Neural cell (in vitro differentiated cells): ENCODE data around the gene TAF1L. TPM values are rescaled to one million over a fixed set of nuclear protein-coding genes. Genes with fewer than 3 reads are reported as not detected.

Experiments
- H2AFZ ChIP-seq: fragments of 200-600, 300-800 bp; sonication (generic), shearing (Covaris generic); 2 replicates; pipeline ENCODE4 v1.6.0; 2014; ENCODE audit warnings: low read depth, mild to moderate bottlenecking, antibody characterized with exemption, low read length, moderate library complexity
- H3F3A ChIP-seq: fragments of 200-600 bp; shearing (Covaris generic); 2 replicates; pipeline ENCODE4 v1.6.1; 2016; ENCODE audit warnings: mild to moderate bottlenecking, moderate library complexity, mixed read lengths, antibody characterized with exemption, low read length; ENCODE audit not compliant: insufficient read depth, poor library complexity, severe bottlenecking
- H3K27ac ChIP-seq: fragments of 200-600, 300-800 bp; sonication (generic), shearing (Covaris generic); 2 replicates; pipeline ENCODE4 v1.5.1; 2014; ENCODE audit warnings: mild to moderate bottlenecking, low read length, moderate library complexity
- H3K27me3 ChIP-seq: fragments of 300-800, 200-600 bp; sonication (generic), shearing (Covaris generic); 2 replicates; pipeline ENCODE4 v1.6.0; 2014; ENCODE audit warnings: mild to moderate bottlenecking, low read depth, low read length, moderate library complexity; ENCODE audit not compliant: insufficient read depth
- H3K36me3 ChIP-seq: fragments of 300-800, 200-600 bp; sonication (generic), shearing (Covaris generic); 2 replicates; pipeline ENCODE4 v1.5.1; 2014; ENCODE audit warnings: mild to moderate bottlenecking, antibody characterized with exemption, low read length, moderate library complexity; ENCODE audit not compliant: insufficient read depth
- H3K4me2 ChIP-seq: fragments of 300-800, 200-600 bp; sonication (generic), shearing (Covaris generic); 2 replicates; pipeline ENCODE4 v1.6.0; 2014; ENCODE audit warnings: mild to moderate bottlenecking, low read length
- H3K4me3 ChIP-seq: fragments of 300-800, 200-600 bp; sonication (generic), shearing (Covaris generic); 2 replicates; pipeline ENCODE4 v1.5.1; 2014; ENCODE audit warnings: mild to moderate bottlenecking, low read length, moderate library complexity
- H3K79me2 ChIP-seq: fragments of 200-600 bp; shearing (Covaris generic); replicated peaks from 2 replicates; pipeline ENCODE4 v1.6.0; 2014; ENCODE audit warnings: mild to moderate bottlenecking, low read length, moderate library complexity; ENCODE audit not compliant: insufficient read depth
- H3K9ac ChIP-seq: fragments of 300-800, 200-600 bp; sonication (generic), shearing (Covaris generic); 2 replicates; pipeline ENCODE4 v1.6.1; 2016; ENCODE audit warnings: mild to moderate bottlenecking, low read length, mixed read lengths
- H3K9me2 ChIP-seq: fragments of 200-600 bp; shearing (Covaris generic); 2 replicates; pipeline ENCODE4 v1.6.1; 2016; ENCODE audit warnings: mild to moderate bottlenecking, low read length, mixed read lengths; ENCODE audit not compliant: insufficient read depth
- H3K9me3 ChIP-seq: fragments of 200-600, 300-800 bp; sonication (generic), shearing (Covaris generic); 2 replicates; pipeline ENCODE4 v1.6.1; 2016; ENCODE audit warnings: mild to moderate bottlenecking, mixed run types, low read length, moderate library complexity, mixed read lengths
- H4K20me1 ChIP-seq: fragments of 200-600 bp; shearing (Covaris generic); 2 replicates; pipeline ENCODE4 v1.6.1; 2016; ENCODE audit warnings: mild to moderate bottlenecking, mixed run types; ENCODE audit not compliant: insufficient read depth
- CTCF ChIP-seq: fragments of 450-650 bp; IDR thresholded peaks from 2 replicates; pipeline ENCODE4 v1.5.1; 2014; ENCODE audit warnings: antibody characterized with exemption, mild to moderate bottlenecking, moderate library complexity; ENCODE audit not compliant: poor library complexity, severe bottlenecking
- EP300 ChIP-seq: fragments of 450-650 bp; conservative IDR thresholded peaks from 2 replicates; pipeline ENCODE4 v1.6.1; 2014; ENCODE audit warnings: antibody characterized with exemption, mild to moderate bottlenecking, moderate library complexity; ENCODE audit not compliant: poor library complexity, severe bottlenecking
- EZH2 ChIP-seq: fragments of 200-600, 300-800 bp; shearing (Covaris generic), sonication (generic); IDR thresholded peaks from 2 replicates; pipeline ENCODE4 v1.6.1; 2014; ENCODE audit warnings: antibody characterized with exemption, low read length, borderline replicate concordance, mild to moderate bottlenecking; ENCODE audit not compliant: insufficient read depth, poor library complexity, severe bottlenecking
- MXI1 ChIP-seq: fragments of 450-650 bp; conservative IDR thresholded peaks from 2 replicates; pipeline ENCODE4 v1.6.1; 2014; ENCODE audit warnings: antibody characterized with exemption, mild to moderate bottlenecking; ENCODE audit not compliant: poor library complexity, severe bottlenecking
- POLR2AphosphoS5 ChIP-seq: IDR thresholded peaks from 2 replicates; pipeline ENCODE4 v1.6.1; 2012
- RAD21 ChIP-seq: fragments of 450-650 bp; conservative IDR thresholded peaks from 2 replicates; pipeline ENCODE4 v1.6.1; 2014; ENCODE audit warnings: antibody characterized with exemption, mild to moderate bottlenecking, moderate library complexity
- REST ChIP-seq: IDR thresholded peaks from 2 replicates; pipeline ENCODE4 v1.6.1; 2012; ENCODE audit warnings: borderline replicate concordance
- SMC3 ChIP-seq: fragments of 450-650 bp; conservative IDR thresholded peaks from 2 replicates; pipeline ENCODE4 v1.6.1; 2014; ENCODE audit warnings: antibody characterized with exemption, mild to moderate bottlenecking, moderate library complexity; ENCODE audit not compliant: poor library complexity
- TAF1 ChIP-seq: IDR thresholded peaks from 2 replicates; pipeline ENCODE4 v1.6.1; 2012; ENCODE audit warnings: low read depth
- polyA plus RNA-seq: library from polyadenylated mRNA; depleted of rRNA; stranded (reverse); fragments of >200 nt; gene quantifications from 2 replicates; pipeline ENCODE4 v1.2.3, GENCODE V29; 2014

TAF1L gene
- polyA plus RNA-seq, 1 donor from 2014 or later = not detected

DNA sequence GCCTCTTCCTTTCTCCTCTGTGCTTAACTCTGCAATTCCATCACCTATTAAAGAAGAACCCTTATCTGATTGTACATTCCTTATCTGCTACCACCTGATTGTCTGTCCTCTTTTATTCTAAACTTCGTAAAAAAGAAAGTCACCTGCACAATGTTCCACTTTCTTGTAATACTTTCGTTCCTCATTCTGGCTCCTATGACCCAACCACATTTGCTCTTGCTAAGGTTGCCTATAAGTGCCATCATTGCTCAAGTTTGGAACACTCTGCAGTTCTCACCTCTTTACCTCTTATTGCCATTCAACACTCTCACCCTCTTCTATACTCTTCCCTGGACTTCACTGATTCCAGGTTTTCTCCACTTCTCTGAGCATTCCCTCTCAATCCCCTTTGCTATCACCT, 10.1 kb downstream of the TAF1L start:
- H3K27ac ChIP-seq = no peak overlapping the region
- no peak overlapping the region for H3K4me3 ChIP-seq
- no peaks in the 10 kb centered on the region for H4K20me1 ChIP-seq
- H3K27me3 ChIP-seq = no peaks in the 10 kb centered on the region
- H3K79me2 ChIP-seq = no peaks in the 10 kb centered on the region
- TF ChIP-seq RAD21 (no peak), EZH2 (no peak), POLR2AphosphoS5 (no peak), TAF1 (no peak), EP300 (no peak), SMC3 (no peak), CTCF (no peak), MXI1 (no peak), REST (no peak)
- no peaks in the 10 kb centered on the region for H3F3A ChIP-seq
- no peak overlapping the region for H3K9ac ChIP-seq
- no peaks in the 10 kb centered on the region for H3K9me2 ChIP-seq
- H2AFZ ChIP-seq = no peak overlapping the region
- no peaks in the 10 kb centered on the region for H3K9me3 ChIP-seq
- H3K4me2 ChIP-seq = no peak overlapping the region
- no peaks in the 10 kb centered on the region for H3K36me3 ChIP-seq

GRCh38 chr9:32622948-32623347, 12.5 kb downstream of the TAF1L start:
- no peaks in the 10 kb centered on the region for H4K20me1 ChIP-seq
- no peaks in the 10 kb centered on the region for H3K9me2 ChIP-seq
- H3K27me3 ChIP-seq = no peaks in the 10 kb centered on the region
- H3K36me3 ChIP-seq = no peaks in the 10 kb centered on the region
- no peaks in the 10 kb centered on the region for H3K79me2 ChIP-seq
- H3K9ac ChIP-seq = no peak overlapping the region
- no peak overlapping the region for H3K4me2 ChIP-seq
- TF ChIP-seq REST = no peak
- no peak for TF ChIP-seq EP300
- no peak for TF ChIP-seq RAD21
- TF ChIP-seq MXI1 = no peak
- no peak for TF ChIP-seq CTCF
- no peak for TF ChIP-seq POLR2AphosphoS5
- TF ChIP-seq EZH2 = no peak
- no peak for TF ChIP-seq SMC3
- no peak for TF ChIP-seq TAF1
- H3K27ac ChIP-seq = no peak overlapping the region
- no peak overlapping the region for H2AFZ ChIP-seq
- H3K9me3 ChIP-seq = no peaks in the 10 kb centered on the region
- no peak overlapping the region for H3K4me3 ChIP-seq
- H3F3A ChIP-seq = no peaks in the 10 kb centered on the region
